ENCODE measurements around the gene MCF2L2. TPM values are rescaled to one million over a fixed set of nuclear protein-coding genes. Genes with fewer than 3 reads are reported as not detected.

The MCF2L2 gene
- total and polyA plus RNA-seq, 2 experiments from 2014 or later: 6.7 to 14.6 TPM

GRCh38 chr3:183181606-183182005 lies 246.8 kb downstream of the MCF2L2 start:
- Mint-ChIP-seq H3K4me1 (peaks cover 8% of the 10 kb centered on the region; the same call in 1 of the 3 replicates), H3K4me3 (no peak overlapping the region), H3K9me3 (no peaks in the 10 kb centered on the region), H3K27me3 (ENCODE audit: insufficient read depth, low read depth, poor library complexity) (peaks cover 24% of the 10 kb centered on the region), H3K36me3 (ENCODE audit: low read depth) (no peaks in the 10 kb centered on the region), H3K27ac (no peak overlapping the region)
- Histone ChIP-seq H3K4me3 (no peak overlapping the region), H3K79me2 (replicated peaks; ENCODE audit: insufficient read depth) (no peaks in the 10 kb centered on the region), H3K27me3 (ENCODE audit: insufficient read depth) (peaks cover 35% of the 10 kb centered on the region), H3K27ac (ENCODE audit: low read depth) (no peak overlapping the region), H3K9me2 (ENCODE audit: insufficient read depth) (no peaks in the 10 kb centered on the region), H2AFZ (no peak overlapping the region), H3F3A (replicated peaks; ENCODE audit: low read depth) (no peaks in the 10 kb centered on the region), H3K4me2 (no peak overlapping the region), H3K36me3 (ENCODE audit: insufficient read depth) (no peaks in the 10 kb centered on the region), H3K4me1 (ENCODE audit: insufficient read depth) (no peaks in the 10 kb centered on the region; the same call in 1 of the 2 replicates), H4K20me1 (replicated peaks; ENCODE audit: insufficient read depth) (no peaks in the 10 kb centered on the region)
- ATAC-seq (no peak), DNase-seq (ENCODE audit: low spot score) (no peak)
- TF ChIP-seq CREB1 (CRISPR knock-in tag; IDR thresholded peaks at IDR 0.05; ENCODE audit: low read depth): no peak
- TF ChIP-seq JUNB (IDR thresholded peaks at IDR 0.05; ENCODE audit: unreplicated experiment): no peak
- no peak for TF ChIP-seq STAT1 (IDR thresholded peaks at IDR 0.05; ENCODE audit: unreplicated experiment)
- TF ChIP-seq EZH2 (IDR thresholded peaks at IDR 0.05; ENCODE audit: low read depth, unreplicated experiment): no peak

- Histone ChIP-seq H3K4me2 (no peak overlapping the region), H3K4me3 (no peak overlapping the region), H3K9me2 (ENCODE audit: insufficient read depth) (no peaks in the 10 kb centered on the region), H3K4me1 (ENCODE audit: insufficient read depth) (no peaks in the 10 kb centered on the region; the same call in 1 of the 2 replicates), H3K79me2 (replicated peaks; ENCODE audit: insufficient read depth) (no peaks in the 10 kb centered on the region), H4K20me1 (replicated peaks; ENCODE audit: insufficient read depth) (no peaks in the 10 kb centered on the region), H3K27ac (ENCODE audit: low read depth) (no peak overlapping the region), H3F3A (replicated peaks; ENCODE audit: low read depth) (no peaks in the 10 kb centered on the region), H2AFZ (no peak overlapping the region), H3K36me3 (ENCODE audit: insufficient read depth) (no peaks in the 10 kb centered on the region), H3K27me3 (ENCODE audit: insufficient read depth) (peaks cover 35% of the 10 kb centered on the region)
- Mint-ChIP-seq H3K36me3 (ENCODE audit: low read depth) (no peaks in the 10 kb centered on the region), H3K4me1 (peaks cover 8% of the 10 kb centered on the region; the same call in 1 of the 3 replicates), H3K9me3 (no peaks in the 10 kb centered on the region), H3K4me3 (no peak overlapping the region), H3K27ac (no peak overlapping the region), H3K27me3 (ENCODE audit: insufficient read depth, low read depth, poor library complexity) (peaks cover 24% of the 10 kb centered on the region)
- DNase-seq (ENCODE audit: low spot score) (no peak), ATAC-seq (no peak; the same call in 2 of the 3 replicates)
- TF ChIP-seq EZH2phosphoT487 (IDR thresholded peaks at IDR 0.05; ENCODE audit: unreplicated experiment) (no peak), POLR2AphosphoS5 (IDR thresholded peaks at IDR 0.05; ENCODE audit: low read depth) (no peak), NANOG (IDR thresholded peaks at IDR 0.05; ENCODE audit: borderline replicate concordance) (no peak), ZNF114 (CRISPR knock-in tag; IDR thresholded peaks at IDR 0.05) (no peak), REST (IDR thresholded peaks at IDR 0.05; ENCODE audit: unreplicated experiment) (no peak), EZH2 (IDR thresholded peaks at IDR 0.05; ENCODE audit: low read depth, unreplicated experiment) (no peak), JUNB (IDR thresholded peaks at IDR 0.05; ENCODE audit: unreplicated experiment) (no peak), STAT1 (IDR thresholded peaks at IDR 0.05; ENCODE audit: unreplicated experiment) (no peak), CREB1 (CRISPR knock-in tag; IDR thresholded peaks at IDR 0.05; ENCODE audit: low read depth) (no peak), ZNF462 (CRISPR knock-in tag; IDR thresholded peaks at IDR 0.05) (no peak)
- TF ChIP-seq, protein P1, sequence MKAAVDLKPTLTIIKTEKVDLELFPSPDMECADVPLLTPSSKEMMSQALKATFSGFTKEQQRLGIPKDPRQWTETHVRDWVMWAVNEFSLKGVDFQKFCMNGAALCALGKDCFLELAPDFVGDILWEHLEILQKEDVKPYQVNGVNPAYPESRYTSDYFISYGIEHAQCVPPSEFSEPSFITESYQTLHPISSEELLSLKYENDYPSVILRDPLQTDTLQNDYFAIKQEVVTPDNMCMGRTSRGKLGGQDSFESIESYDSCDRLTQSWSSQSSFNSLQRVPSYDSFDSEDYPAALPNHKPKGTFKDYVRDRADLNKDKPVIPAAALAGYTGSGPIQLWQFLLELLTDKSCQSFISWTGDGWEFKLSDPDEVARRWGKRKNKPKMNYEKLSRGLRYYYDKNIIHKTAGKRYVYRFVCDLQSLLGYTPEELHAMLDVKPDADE (IDR thresholded peaks at IDR 0.05): no peak
These were observed 247.6 kb downstream of the MCF2L2 start for GRCh38 chr3:183180784-183181295.

Data from GM23338 (cell line).